GM18499 (cell line): Measurements from ENCODE around the gene NDOR1.

Experiments
- ATAC-seq: cut with Tn5 transposase; IDR thresholded peaks from one replicate; pipeline ENCODE4 v1.9.1; 2021; ENCODE audit warnings: moderate number of reproducible peaks; ENCODE audit not compliant: insufficient read depth, unreplicated experiment

NDOR1 gene

DNA sequence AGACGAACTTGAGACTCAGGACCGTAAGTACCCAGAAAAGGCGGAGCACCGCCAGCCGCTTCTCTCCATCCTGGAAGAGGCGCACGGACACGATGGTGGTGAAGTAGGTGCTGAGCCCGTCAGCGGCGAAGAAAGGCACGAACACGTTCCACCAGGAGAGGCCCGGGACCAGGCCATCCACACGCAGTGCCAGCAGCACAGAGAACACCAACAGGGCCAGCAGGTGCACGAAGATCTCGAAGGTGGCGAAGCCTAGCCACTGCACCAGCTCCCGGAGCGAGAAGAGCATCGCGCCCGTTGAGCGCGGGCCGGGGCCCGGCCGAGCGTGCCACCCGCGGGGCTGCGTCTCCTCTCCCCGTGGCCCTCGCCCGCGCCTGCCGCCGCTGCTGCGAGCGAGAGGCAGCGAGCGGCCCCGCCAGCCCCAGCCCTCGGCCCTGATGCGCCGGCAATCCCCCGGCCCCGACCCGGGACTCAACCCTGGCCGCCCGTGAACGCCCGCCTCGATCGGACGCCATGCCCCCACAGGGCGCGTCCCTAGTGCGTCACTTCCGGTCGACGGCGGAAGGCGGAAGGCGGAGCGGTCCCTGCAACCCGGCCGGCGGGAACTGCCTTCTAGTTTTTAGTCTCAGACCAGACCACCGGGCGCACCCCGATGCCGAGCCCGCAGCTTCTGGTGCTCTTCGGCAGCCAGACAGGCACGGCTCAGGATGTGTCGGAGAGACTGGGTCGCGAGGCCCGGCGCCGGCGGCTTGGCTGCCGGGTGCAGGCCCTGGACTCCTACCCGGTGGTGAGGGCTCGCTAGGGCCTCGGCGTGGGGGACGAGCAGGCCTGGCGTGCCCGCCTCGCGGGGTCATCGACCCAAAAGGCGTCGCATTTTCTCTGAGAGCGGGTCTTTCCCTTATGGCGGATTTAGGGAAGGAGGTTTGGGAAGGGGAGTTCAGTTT is at the start of gene NDOR1, which contains the start of gene TMEM203:
NDOR1 (plus strand) TSS at position 575 of the 944 bp plus-strand sequence; CDS start at position 653, 78 bp downstream.
TMEM203 (minus strand) TSS at position 523 of the 944 bp plus-strand sequence; CDS start at position 289, 234 bp downstream.
- no peak for ATAC-seq

DNA sequence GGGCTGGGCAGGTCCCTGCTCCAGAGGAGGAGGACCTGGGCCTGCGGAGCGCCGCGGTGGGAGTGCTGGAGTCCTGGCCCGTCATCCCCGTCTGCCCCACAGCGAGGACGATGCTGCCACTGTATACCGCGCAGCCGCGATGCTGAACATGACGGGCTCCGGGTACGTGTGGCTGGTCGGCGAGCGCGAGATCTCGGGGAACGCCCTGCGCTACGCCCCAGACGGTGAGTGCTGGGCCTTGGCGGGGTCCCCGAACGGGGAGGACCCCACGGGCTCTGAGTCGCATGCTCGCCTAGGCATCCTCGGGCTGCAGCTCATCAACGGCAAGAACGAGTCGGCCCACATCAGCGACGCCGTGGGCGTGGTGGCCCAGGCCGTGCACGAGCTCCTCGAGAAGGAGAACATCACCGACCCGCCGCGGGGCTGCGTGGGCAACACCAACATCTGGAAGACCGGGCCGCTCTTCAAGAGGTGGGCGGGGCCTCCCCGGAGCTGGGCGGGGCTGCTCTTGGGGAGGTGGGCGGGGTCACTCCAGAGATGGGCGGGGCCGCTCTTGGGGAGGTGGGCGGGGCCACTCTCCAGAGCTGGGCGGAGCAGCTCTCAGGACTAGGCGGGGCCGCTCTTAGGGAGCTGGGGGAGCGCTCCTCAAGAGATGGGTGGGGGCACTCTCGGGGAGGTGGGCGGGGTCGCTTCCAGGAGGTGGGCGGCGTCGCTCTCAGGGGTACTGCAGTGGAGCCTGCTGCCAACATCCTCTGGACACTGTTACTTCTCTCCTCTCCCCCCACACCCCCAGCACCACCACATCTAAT is 48.7 kb upstream of the NDOR1 start:
- ATAC-seq: no peak

DNA sequence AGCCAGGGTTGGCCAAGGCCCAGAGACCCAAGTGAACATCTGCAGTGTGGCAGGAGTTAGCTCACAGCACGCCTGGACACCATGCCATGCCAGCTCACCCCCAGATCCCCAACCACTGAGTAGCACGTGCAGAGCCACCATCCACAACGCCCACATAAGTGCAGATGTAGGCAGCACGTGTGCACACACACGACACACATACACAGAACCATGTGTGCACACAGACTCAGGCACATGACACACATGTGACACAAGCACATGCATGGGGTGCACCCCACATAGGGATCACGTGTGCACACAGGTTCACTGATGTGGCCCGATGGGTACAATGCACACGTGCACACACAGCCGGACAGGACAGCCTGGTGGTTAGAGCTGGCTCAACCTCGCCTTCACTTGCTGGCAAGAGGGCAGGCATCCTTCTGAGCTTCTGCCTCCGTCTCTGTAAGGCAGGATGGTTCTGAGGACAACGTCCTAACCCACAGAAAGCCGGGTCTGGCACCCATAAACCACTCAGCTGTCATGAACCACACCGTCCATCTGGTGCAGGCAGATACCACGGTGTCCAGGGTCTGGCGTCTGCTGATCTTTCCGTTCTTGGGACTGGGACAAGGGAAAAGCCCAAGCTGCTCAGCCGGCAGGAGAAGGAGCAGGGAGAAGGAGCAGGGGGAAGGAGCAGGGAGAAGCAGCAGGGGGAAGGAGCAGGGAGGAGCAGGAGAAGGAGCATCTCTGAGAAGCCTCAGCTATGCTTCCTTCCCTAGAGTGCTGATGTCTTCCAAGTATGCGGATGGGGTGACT is 47.7 kb upstream of the NDOR1 start:
- ATAC-seq: no peak

DNA sequence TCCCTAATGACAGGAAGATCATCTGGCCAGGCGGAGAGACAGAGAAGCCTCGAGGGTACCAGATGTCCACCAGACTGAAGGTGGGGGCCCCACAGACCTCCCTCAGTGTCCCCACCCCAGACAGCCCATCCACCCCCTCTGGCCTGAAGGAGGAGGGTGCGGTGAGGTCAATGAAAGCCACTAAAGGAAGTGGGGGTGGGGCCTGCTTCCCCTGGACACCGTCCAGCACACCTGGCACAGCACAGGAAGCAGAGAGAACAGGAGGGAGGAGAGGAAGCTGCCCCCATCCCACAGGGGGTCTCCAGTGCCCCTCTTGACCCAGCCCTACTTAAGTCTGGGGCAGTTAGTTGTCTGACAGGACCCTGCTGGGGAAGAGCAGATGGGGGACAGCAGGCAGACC is 46.9 kb upstream of the NDOR1 start:
- no peak for ATAC-seq

DNA sequence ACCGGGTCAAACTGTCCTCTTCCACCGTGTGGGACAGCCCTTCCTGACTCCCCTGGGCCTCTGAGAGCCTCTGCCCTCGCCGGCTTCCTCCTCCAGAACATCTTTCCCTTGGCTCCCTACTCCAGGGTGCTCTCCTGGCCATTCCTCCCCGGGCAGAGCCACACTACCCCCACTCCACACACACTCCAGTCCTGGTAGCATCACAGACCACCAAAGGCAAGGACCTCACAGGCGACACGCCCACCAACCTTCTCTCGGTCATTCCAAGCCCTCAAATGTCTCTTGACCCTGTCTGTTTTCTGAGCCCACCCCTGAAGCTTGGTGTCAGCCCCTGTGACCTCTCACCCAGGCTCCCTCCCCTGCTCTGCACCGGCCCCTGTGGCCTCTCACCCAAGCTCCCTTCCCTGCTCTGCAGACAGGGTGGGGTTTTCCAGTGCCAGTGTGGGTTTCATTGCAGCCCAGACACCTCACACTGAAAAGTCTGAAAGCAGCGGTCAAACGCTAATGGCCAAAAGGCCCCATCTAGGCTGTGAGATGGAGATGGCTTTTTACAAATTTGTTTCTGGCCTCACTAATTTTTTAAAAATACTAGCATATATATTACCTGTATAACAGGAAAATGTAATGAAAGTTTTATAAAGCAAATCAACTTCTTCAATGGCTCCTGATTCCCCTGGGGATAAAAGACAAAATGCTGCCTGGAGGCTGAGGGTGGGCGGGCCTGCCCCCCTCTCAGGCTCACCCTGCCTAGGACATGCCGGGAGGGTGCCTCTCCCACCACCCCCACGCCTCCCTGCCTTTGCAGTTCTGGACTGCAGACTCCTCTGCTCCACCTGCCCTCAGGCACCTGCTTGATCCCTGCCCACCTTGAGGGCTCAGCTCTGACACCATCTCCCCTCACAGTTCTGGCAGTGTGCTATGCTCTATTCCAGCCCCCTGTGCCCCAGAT is 46.1 kb upstream of the NDOR1 start:
- ATAC-seq: no peak

DNA sequence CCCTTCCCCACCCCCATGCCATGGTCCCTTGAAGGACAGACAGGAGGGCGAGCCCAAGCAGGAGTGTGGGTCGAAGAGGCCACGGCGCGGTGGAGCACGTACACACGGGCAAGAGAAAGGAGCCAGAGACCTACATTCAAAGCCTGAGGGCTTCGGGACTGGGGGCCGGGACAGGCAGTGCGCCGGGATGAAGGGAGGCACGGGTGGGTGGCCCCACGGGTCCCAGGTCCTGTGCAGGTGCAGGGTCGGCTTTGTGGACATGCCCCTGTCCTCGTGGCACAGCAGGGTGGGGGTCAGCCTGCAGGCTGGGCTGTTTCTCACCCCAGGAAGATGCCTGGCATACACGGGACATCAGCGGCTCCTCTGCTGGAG is 45.5 kb upstream of the NDOR1 start:
- no peak for ATAC-seq

DNA sequence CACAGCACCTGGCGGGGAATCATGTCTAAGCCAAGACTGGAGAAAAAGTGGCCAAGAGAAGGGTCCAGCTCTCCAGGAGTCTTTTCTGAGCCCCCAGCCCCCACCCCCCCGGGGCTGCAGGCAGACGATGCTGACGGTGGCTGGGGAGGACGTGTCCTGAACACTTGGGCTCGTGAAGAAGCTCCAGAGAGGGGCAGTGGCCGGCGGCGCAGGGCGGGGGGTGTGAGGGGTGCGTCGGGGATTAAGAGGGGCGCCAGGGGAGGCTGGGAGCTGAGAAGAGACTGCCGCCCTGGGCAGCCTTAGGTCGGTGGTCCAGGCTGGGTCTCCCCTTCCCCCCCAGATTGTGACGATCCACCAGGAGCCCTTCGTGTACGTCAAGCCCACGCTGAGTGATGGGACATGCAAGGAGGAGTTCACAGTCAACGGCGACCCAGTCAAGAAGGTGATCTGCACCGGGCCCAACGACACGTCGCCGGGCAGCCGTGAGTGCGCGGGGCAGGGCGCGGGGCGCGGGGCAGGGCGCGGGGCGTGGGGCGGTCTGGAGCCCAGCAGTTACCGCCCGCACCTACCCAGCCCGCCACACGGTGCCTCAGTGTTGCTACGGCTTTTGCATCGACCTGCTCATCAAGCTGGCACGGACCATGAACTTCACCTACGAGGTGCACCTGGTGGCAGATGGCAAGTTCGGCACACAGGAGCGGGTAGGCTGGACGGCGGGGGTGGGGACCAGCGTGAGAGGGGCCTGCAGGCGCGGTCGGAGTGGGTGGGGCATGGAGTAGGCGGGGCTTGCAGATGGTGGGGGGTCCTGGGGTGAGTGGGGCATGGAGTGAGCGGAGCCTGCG is 44.6 kb upstream of the NDOR1 start:
- no peak for ATAC-seq

DNA sequence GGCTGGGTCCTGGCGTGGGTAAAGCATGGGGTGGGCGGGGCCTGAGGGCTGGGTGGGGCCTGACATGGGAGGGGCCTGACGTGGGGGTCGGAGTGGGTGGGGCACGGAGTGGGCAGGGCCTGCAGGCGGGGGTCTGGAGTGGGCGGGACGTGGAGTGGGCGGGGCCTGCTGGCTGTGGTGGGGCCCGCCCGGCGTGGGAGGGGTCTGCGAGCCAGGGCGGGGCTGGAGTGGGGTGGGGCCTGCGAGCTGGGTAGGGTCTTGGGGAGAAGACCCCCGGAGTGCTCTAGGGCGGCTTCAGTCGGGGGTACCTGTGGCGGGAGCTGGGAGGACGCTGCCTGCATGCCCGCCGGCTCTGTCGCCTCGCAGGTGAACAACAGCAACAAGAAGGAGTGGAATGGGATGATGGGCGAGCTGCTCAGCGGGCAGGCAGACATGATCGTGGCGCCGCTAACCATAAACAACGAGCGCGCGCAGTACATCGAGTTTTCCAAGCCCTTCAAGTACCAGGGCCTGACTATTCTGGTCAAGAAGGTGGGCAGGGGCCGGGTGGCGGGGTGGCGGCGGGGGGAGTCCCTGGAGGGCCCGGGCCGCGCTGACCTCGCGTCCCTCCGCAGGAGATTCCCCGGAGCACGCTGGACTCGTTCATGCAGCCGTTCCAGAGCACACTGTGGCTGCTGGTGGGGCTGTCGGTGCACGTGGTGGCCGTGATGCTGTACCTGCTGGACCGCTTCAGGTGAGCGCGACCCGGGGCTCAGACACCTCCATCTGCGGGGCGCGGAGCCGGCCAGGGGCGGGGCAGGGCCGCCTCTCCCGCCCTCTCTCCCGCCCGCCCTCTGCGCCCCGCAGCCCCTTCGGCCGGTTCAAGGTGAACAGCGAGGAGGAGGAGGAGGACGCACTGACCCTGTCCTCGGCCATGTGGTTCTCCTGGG is 43.7 kb upstream of the NDOR1 start:
- no peak for ATAC-seq

DNA sequence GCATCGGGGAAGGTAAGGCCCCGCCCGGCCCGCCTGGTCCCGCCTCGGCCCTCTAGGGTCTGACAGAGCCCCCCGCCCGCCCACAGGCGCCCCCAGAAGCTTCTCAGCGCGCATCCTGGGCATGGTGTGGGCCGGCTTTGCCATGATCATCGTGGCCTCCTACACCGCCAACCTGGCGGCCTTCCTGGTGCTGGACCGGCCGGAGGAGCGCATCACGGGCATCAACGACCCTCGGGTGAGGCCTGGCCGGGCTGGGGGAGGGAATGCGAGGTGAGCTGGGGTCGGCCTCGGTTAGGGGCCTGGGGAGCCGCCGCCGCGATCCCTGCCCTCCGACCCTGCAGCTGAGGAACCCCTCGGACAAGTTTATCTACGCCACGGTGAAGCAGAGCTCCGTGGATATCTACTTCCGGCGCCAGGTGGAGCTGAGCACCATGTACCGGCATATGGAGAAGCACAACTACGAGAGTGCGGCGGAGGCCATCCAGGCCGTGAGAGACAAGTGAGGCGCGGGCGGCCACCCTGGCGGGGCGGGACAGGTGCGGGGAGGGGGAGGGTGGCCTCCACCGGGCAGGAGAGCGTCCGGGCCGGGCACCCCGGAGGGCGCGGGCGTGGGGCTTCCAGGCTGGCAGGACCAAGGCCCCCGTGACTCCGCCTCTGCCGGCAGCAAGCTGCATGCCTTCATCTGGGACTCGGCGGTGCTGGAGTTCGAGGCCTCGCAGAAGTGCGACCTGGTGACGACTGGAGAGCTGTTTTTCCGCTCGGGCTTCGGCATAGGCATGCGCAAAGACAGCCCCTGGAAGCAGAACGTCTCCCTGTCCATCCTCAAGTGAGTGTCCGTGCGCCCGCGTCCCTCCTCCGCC is 42.8 kb upstream of the NDOR1 start:
- ATAC-seq: no peak

DNA sequence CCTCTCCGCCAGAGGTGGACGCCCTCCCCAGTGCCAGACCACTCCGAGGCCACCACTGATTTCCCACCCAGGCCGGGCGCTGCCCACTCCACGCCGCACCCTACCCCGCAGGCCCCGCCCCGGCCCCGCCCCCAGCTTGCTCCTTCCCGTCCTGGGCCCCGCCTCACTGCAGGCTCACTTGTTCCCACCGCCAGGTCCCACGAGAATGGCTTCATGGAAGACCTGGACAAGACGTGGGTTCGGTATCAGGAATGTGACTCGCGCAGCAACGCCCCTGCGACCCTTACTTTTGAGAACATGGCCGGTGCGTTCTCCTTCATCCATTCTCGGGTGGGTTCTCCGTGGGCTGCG is 42.2 kb upstream of the NDOR1 start:
- ATAC-seq: no peak

DNA sequence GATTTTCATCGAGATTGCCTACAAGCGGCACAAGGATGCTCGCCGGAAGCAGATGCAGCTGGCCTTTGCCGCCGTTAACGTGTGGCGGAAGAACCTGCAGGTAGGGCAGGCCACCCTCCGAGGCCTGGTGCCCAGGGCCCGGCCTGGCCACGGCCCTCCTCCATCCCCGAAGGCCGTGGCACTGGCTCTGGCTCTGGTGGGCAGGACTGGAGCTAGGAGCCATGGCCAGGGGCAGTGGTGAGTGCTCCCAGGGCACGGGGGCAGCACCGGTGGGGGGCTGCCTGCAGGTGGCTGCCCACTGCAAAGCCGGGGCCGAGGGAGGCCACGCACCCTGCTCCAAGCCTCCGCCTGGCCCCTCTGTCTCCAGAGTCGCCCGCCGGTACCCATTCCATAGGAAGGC is 41.7 kb upstream of the NDOR1 start:
- ATAC-seq: no peak

DNA sequence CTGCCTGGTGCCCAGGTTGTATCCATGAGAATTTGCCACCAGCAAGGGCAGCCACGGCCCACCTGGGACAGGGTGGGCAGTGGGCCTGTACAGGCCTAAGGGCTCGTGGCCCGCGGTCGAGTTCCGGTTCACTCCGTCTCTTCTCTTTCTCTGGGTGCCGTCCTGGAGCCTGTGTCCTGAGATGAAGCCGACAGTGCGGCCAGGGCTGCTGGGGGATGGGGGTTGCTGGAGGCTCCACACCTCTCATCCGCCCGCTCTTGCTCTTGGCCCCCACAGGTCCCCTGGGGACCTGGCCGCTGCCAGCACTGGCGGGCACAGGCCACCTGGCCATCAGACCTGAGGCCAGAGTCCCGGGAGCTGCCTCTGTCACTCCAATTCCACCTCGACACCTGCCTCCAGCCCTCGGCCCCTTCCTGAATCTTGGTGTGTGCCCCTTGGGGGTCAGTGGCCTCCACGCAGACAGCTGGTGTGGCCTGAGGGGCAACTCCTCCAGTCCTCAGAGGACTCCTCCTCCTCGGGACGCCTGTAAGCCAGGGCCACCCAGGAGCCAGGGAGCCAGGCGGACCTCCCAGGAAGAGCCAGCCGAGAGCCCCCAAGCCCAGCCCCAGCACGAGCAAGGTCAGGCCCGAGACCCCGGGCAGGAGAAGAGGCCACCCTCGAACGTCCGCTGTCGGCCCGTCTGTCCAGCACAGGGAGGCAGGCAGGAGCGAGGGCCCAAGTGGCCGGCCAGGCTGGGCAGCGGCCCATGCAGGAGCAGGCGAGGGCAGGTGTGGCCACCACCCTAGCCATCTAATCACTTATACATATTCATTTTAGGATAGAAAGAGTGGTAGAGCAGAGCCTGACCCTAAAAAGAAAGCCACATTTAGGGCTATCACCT is 40.9 kb upstream of the NDOR1 start:
- no peak for ATAC-seq

DNA sequence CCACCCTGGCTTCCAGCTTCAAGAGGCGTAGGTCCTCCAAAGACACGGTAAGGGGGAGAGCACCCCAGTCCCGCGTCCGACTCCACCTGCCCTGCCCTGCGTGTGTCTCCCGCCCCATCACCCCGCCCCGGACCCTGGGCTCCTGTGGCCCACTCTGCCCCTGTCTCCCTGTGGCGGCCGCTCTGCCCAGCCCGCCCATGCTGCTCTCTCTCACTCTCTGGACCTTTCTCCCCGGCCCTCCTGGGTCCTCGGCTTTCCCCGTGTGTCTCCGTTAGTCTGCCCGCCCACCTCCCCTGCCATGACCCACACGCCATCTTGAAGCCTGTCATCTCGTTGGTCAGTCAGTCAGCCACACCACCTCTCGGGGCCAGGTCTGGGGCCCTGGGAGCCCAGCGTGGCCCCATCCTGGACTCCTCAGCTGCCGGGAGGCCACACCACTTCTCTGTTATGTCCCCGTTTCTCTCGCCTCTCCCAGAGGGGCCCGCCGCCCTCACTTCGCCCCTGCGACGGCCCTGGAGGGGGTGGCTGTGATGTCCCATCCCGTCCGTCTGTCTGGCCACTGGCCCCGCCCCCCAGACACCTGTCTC is 40.2 kb upstream of the NDOR1 start:
- no peak for ATAC-seq

DNA sequence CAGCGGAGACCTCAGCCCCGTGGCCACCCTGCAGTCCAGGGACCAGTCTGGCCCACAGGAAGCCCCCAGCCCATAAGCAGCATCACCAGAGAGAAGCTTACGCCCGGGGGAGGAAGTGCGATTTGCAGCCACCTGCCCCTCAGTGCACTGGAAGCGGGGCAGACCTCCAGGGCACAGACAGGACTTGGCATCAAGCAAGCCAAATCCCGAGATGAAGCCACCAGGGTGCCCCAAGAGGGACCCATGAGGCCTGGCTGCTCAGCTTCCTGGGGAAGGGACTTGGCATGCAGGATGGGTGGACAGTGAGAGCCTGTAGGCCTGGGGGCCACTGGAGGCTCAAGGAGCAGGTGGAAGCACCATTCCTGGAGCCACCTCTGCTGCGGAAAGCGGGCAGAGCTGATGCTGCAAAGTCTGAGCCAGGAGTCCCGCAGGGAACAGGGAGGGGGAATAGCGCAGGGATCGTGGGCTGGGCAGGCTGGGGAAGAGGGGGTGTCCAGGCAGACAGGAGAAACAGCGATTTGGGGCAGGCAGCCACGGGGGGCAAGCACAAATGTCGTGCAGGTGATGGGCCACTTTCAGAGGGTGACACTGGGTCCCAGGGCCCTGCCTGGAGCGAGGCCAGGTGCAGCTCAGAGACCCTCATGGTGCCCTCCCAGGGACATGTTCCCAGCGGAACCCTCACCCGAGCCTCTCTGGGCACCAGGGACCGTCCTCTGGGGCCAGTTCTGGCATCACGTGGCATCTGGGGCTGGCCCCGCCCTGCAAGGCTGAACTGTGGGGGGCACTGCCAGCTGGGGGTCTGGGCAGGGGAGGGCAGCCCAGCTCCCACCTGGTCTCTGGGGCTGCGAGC is 38.9 kb upstream of the NDOR1 start:
- no peak for ATAC-seq
